NCI-H146 (cell line): ENCODE data around the gene CCNK.
A peak's percentile ranks its signal among the peaks of the same experiment; 100 is the strongest.

Experiments used
- DNase-seq: peaks from one replicate; lab custom pipeline; 2025; lab: John Stamatoyannopoulos, UW

The CCNK gene

GRCh38 chr14:99519931-99520421, 38.8 kb downstream of the CCNK start:
- no peak for DNase-seq

GRCh38 chr14:99520571-99521081, 39.4 kb downstream of the CCNK start:
- no peak for DNase-seq

GRCh38 chr14:99521176-99522024, 40.2 kb downstream of the CCNK start:
- no peak for DNase-seq

DNA sequence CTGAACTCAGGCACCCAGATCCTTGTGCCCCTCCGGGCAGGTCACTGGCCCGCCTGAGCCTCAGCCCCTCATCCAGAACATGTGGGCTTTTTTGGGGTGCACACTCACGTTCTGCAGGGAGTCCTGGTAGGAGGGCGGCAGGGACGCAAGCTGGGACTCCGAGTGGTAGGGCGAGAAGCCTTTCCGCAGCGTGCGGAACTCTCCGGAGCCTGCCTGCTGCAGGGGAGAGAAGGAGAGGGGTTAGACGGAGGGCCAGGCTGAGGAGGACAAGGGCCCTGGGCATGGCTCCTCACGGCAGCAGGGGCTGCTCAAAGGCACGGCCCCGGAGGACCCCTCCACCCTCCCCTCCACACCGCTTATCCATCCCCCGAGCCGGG, 40.8 kb downstream of the CCNK start:
- DNase-seq: no peak

DNA sequence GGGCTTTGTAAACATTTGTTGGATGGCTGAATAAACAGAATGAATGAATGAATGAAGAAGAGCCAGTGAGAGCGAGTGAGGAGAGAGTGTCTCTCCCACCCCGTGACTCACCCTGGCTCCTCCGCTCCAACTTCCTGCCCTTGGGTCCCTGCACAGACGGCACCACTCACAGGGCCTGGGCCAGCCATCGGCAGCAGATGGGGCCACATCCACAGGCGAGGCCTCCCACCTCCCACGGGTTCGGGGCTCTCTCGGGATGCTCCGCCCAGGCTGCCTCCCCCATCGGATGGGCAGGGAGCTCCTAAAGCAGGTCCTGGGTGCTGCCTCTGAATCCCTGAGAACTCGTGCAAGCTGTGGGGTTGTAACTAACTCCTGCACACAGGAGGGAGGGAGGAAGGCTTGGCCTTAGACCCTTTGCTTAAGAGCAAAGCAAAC, 41.3 kb downstream of the CCNK start:
- no peak for DNase-seq

DNA sequence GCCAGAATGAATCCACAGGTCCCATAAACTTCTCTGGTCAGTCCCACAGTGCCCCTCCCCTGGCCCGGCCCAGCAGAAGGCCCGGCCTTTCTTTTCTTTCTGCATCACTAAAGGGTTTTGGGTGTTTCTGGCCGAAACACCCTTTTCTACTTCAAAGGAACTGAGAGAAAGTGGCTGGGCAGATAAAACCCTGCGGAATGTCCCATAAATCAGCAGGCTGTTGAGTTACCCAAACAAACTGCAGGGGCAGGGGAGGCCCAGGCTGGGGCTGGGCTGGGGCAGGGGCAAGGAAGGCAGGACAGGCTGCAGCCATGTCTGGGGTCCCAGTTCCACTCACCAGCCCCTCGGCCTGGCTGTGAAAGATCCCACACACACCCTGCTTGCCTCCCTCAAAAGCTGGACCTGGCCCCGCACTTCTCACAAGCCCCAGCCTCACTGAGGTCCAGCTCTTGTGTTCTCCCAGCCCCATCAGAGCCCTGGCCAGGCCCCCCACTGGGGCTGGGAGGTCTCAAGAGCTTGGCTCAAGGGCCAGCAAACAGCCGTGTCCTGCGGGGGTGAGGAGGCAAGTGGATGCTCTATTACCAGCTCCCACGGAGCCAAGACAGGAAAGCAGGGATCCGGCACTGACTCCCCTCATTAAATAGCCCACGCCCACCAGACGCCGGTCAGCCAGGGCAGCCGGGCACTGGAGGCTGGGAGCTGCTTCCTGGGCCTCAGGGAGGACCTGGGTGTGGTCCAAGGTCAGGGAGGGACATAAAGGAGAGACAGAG, 41.9 kb downstream of the CCNK start:
- no peak for DNase-seq

- DNase-seq: no peak
Measured at GRCh38 chr14:99523704-99524055, 42.5 kb downstream of the CCNK start.

- DNase-seq: no peak
Measured at GRCh38 chr14:99524091-99524661, 43.0 kb downstream of the CCNK start.

- DNase-seq: no peak
Measured at GRCh38 chr14:99524804-99525698, 43.8 kb downstream of the CCNK start.

GRCh38 chr14:99525699-99526080, 44.5 kb downstream of the CCNK start:
- no peak for DNase-seq

- DNase-seq: no peak
Measured at GRCh38 chr14:99527026-99527425, 45.8 kb downstream of the CCNK start.

- DNase-seq: no peak
Measured at GRCh38 chr14:99527427-99528076, 46.3 kb downstream of the CCNK start.

- no peak for DNase-seq
Measured at GRCh38 chr14:99529899-99530298, 48.7 kb downstream of the CCNK start.

DNA sequence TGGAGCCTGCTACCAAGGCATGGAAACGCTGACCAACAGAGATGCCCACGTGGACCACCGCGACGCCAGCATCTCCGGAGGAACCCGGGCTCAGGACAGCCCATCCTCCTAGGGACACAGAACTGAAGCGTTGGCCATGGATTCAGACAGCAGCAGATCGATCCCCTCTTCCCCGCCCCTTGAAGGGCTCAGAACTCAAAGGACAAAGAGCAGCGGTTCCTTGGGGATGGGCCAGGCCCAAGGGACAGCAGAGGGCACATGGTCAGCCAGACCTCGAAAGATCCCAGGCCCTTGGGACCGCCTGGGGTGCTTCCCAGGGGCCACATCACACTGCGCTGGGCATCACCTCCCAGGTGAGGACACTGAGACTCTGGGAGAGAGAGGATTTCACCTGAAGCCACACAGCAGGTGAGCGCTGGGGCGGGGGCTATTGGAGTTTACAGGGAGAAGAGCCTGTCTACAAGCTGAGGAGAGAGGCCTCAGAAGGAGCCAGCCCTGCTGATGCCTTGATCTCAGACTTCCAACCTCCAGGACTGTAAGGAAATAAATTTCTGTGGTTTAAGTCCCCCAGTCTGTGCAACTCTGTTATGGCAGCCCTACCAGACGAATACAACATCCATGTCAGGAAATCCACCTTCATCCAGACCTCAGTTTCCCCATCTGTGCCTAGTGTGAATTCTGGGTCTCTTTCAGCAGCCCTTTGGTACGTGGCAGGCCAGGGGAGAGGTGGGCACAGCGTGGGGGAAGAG, 49.4 kb downstream of the CCNK start:
- DNase-seq: no peak

- peak; percentile 77 for DNase-seq
Measured at GRCh38 chr14:99531251-99532096, 50.3 kb downstream of the CCNK start.

GRCh38 chr14:99532310-99532709, 51.1 kb downstream of the CCNK start:
- no peak for DNase-seq

DNA sequence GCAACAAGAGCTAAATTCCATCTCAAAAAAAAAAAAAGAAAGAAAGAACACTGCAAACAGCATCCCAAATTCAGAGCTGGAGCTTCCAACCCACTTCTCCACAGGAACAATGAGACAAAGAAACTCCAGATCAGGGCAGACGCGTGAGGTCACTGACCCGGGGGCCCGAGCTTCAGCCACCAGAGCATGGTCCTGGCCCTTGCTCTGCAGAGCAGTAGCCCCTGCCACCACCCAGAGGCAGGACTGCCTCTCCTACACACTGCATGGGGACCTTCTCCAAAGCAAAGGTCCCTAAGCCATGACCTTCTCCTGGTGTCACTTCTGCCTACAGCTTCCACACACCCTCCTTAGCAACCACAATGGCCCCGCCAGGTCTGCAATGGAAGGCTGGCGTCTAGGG, 53.1 kb downstream of the CCNK start:
- DNase-seq: no peak

GRCh38 chr14:99534863-99535262, 53.7 kb downstream of the CCNK start:
- DNase-seq: no peak

GRCh38 chr14:99535448-99535847, 54.2 kb downstream of the CCNK start:
- no peak for DNase-seq
